H9 (cell line): Measurements from ENCODE around the gene APBA3. TPM values are rescaled to one million over a fixed set of nuclear protein-coding genes. Genes with fewer than 3 reads are reported as not detected.
A peak's percentile ranks its signal among the peaks of the same experiment; 100 is the strongest.

Experiments
- DNase-seq: peaks from one replicate; pipeline ENCODE4 v3.0.0-alpha.2; 2017
- H2AFZ ChIP-seq: one replicate; pipeline ENCODE4 v1.6.1; 2013; ENCODE audit warnings: mild to moderate bottlenecking, low read length, control low read depth, moderate library complexity
- H2AK5ac ChIP-seq: 2 replicates; pipeline ENCODE4 v1.6.1; 2013; ENCODE audit warnings: low read length, control low read depth, mixed read lengths; ENCODE audit not compliant: insufficient read length
- H2BK120ac ChIP-seq: one replicate; pipeline ENCODE4 v1.6.1; 2013; ENCODE audit warnings: low read depth, mild to moderate bottlenecking, low read length, control low read depth, inconsistent platforms; ENCODE audit not compliant: poor library complexity, severe bottlenecking
- H2BK12ac ChIP-seq: 2 replicates; pipeline ENCODE4 v1.6.1; 2013; ENCODE audit warnings: low read length, control low read depth, mixed read lengths, low read depth; ENCODE audit not compliant: insufficient read length
- H2BK15ac ChIP-seq: 2 replicates; pipeline ENCODE4 v1.6.1; 2013; ENCODE audit warnings: low read depth, low read length, control low read depth
- H2BK20ac ChIP-seq: one replicate; pipeline ENCODE4 v1.6.1; 2013; ENCODE audit warnings: low read depth, mild to moderate bottlenecking, low read length, control low read depth, inconsistent platforms; ENCODE audit not compliant: poor library complexity, severe bottlenecking
- H2BK5ac ChIP-seq: 2 replicates; pipeline ENCODE4 v1.6.1; 2013; ENCODE audit warnings: low read length, control low read depth, mixed read lengths; ENCODE audit not compliant: insufficient read length
- H3K14ac ChIP-seq: 2 replicates; pipeline ENCODE4 v1.6.1; 2013; ENCODE audit warnings: low read length, control low read depth; ENCODE audit not compliant: insufficient read depth
- H3K18ac ChIP-seq: 2 replicates; pipeline ENCODE4 v1.6.1; 2013; ENCODE audit warnings: low read depth, mild to moderate bottlenecking, mixed read lengths, low read length, control low read depth; ENCODE audit not compliant: insufficient read length
- H3K23ac ChIP-seq: 2 replicates; pipeline ENCODE4 v1.6.1; 2013; ENCODE audit warnings: low read length, control low read depth, mixed read lengths, low read depth; ENCODE audit not compliant: insufficient read length
- H3K23me2 ChIP-seq: 2 replicates; pipeline ENCODE4 v1.6.1; 2013; ENCODE audit warnings: low read depth, mild to moderate bottlenecking, mixed read lengths, low read length, control low read depth; ENCODE audit not compliant: insufficient read length, poor library complexity, severe bottlenecking
- H3K27ac ChIP-seq: 2 replicates; pipeline ENCODE4 v1.5.1; 2013; ENCODE audit warnings: low read length, control low read depth, mixed read lengths, low read depth; ENCODE audit not compliant: insufficient read length
- H3K27me3 ChIP-seq: 2 replicates; pipeline ENCODE4 v1.6.1; 2013; ENCODE audit warnings: low read length, control low read depth, inconsistent platforms; ENCODE audit not compliant: insufficient read depth
- H3K4ac ChIP-seq: 2 replicates; pipeline ENCODE4 v1.6.1; 2013; ENCODE audit warnings: low read depth, mild to moderate bottlenecking, control low read depth, inconsistent platforms, low read length, moderate library complexity
- H3K4me1 ChIP-seq: 2 replicates; pipeline ENCODE4 v1.6.1; 2013; ENCODE audit warnings: low read length, control low read depth, inconsistent platforms; ENCODE audit not compliant: insufficient read depth
- H3K4me2 ChIP-seq: 2 replicates; pipeline ENCODE4 v1.6.1; 2013; ENCODE audit warnings: low read length, control low read depth, mixed read lengths; ENCODE audit not compliant: insufficient read length, insufficient read depth
- H3K56ac ChIP-seq: 2 replicates; pipeline ENCODE4 v1.6.1; 2013; ENCODE audit warnings: low read depth, mild to moderate bottlenecking, mixed read lengths, low read length, control low read depth; ENCODE audit not compliant: insufficient read length
- H3K79me1 ChIP-seq: 2 replicates; pipeline ENCODE4 v1.6.1; 2013; ENCODE audit warnings: low read depth, mild to moderate bottlenecking, moderate library complexity, low read length, control low read depth, inconsistent platforms; ENCODE audit not compliant: insufficient read depth, poor library complexity, severe bottlenecking
- H3K79me2 ChIP-seq: 2 replicates; pipeline ENCODE4 v1.6.1; 2013; ENCODE audit warnings: low read length, control low read depth, inconsistent platforms; ENCODE audit not compliant: insufficient read depth
- H3K9ac ChIP-seq: 2 replicates; pipeline ENCODE4 v1.6.1; 2013; ENCODE audit warnings: low read length, control low read depth, mixed read lengths; ENCODE audit not compliant: insufficient read length; ENCODE audit errors: extremely low read depth
- H3K9me3 ChIP-seq: one replicate; pipeline ENCODE4 v1.6.1; 2013; ENCODE audit warnings: low read depth, low read length, inconsistent platforms; ENCODE audit not compliant: control insufficient read depth
- H3T11ph ChIP-seq: one replicate; pipeline ENCODE4 v1.6.1; 2013; ENCODE audit warnings: mild to moderate bottlenecking, low read length, control low read depth, inconsistent platforms
- H4K20me1 ChIP-seq: one replicate; pipeline ENCODE4 v1.6.1; 2013; ENCODE audit not compliant: control insufficient read depth, insufficient read length, insufficient read depth
- H4K5ac ChIP-seq: 2 replicates; pipeline ENCODE4 v1.6.1; 2013; ENCODE audit warnings: low read depth, mild to moderate bottlenecking, mixed read lengths, low read length, control low read depth; ENCODE audit not compliant: insufficient read length
- H4K8ac ChIP-seq: replicated peaks from 2 replicates; pipeline ENCODE4 v1.6.1; 2013; ENCODE audit warnings: low read length, control low read depth, mixed read lengths, low read depth; ENCODE audit not compliant: insufficient read length
- H4K91ac ChIP-seq: 2 replicates; pipeline ENCODE4 v1.6.1; 2013; ENCODE audit warnings: low read depth, mild to moderate bottlenecking, moderate library complexity, mixed read lengths, low read length, control low read depth; ENCODE audit not compliant: insufficient read length
- H3K27ac Mint-ChIP-seq, 3 experiments: 2 replicates in 2 of 3; 3 replicates in 1 of 3; pipeline ENCODE4 v1.8.0; 2020 to 2021; ENCODE audit warnings: mixed read lengths in 3 of 3, mild to moderate bottlenecking in 1 of 3, moderate library complexity in 1 of 3
- H3K27me3 Mint-ChIP-seq: 2 replicates; pipeline ENCODE4 v1.8.0; 2021; ENCODE audit warnings: low read depth, mild to moderate bottlenecking, moderate library complexity, mixed read lengths
- H3K36me3 Mint-ChIP-seq, 3 experiments: 2 replicates in 2 of 3; 3 replicates in 1 of 3; pipeline ENCODE4 v1.8.0; 2020 to 2021; ENCODE audit warnings: low read depth in 3 of 3, mixed read lengths in 3 of 3; ENCODE audit not compliant: insufficient read depth in 1 of 3
- H3K4me1 Mint-ChIP-seq, 2 experiments: 2 replicates each; pipeline ENCODE4 v1.8.0; 2020; ENCODE audit warnings: mixed read lengths in 2 of 2
- H3K4me3 Mint-ChIP-seq, 2 experiments: 2 replicates in 1 of 2; 3 replicates in 1 of 2; pipeline ENCODE4 v1.8.0; 2020 to 2021; ENCODE audit warnings: mild to moderate bottlenecking in 2 of 2, mixed read lengths in 2 of 2, moderate library complexity in 1 of 2
- H3K9me3 Mint-ChIP-seq, 2 experiments: 2 replicates in 1 of 2; 3 replicates in 1 of 2; pipeline ENCODE4 v1.8.0; 2020; ENCODE audit warnings: mild to moderate bottlenecking in 2 of 2, mixed read lengths in 2 of 2, moderate library complexity in 1 of 2
- CTCF ChIP-seq: fragments of 200-600 bp; sonication (generic); conservative IDR thresholded peaks from 3 replicates; pipeline ENCODE4 v1.8.0; 2021; ENCODE audit warnings: antibody characterized with exemption, mild to moderate bottlenecking
- WGBS: extraction: QIAGEN DNeasy Blood & Tissue Kit; methylation state at CpG from one replicate; pipeline ENCODE4 v1.1.7; 2013; ENCODE audit warnings: missing lambda C conversion rate, low lambda C conversion rate, mixed read lengths; ENCODE audit not compliant: insufficient read length; ENCODE audit errors: extremely low coverage; 5-methylcytosine and 5-hydroxymethylcytosine counted together
- total RNA-seq: library from RNA; stranded (reverse); gene quantifications from 2 replicates; pipeline ENCODE4 v1.2.1, GENCODE V29; 2021

APBA3 gene
- total RNA-seq, 1 experiment from 2014 or later, result 21.8 TPM

- Histone ChIP-seq H4K20me1 (no peaks in the 10 kb centered on the region), H2BK20ac (no peak overlapping the region), H2BK120ac (no peak overlapping the region), H3K79me1 (no peaks in the 10 kb centered on the region), H2BK15ac (no peak overlapping the region), H3K56ac (no peak overlapping the region), H2AFZ (no peak overlapping the region), H3K4me1 (no peaks in the 10 kb centered on the region; the same call in 1 of the 2 replicates), H2AK5ac (no peak overlapping the region), H3K4me2 (no peak overlapping the region), H3T11ph (no peak overlapping the region), H3K9ac (no peak overlapping the region), H3K27me3 (no peaks in the 10 kb centered on the region), H3K23ac (no peak overlapping the region), H3K27ac (no peak overlapping the region), H3K9me3 (no peaks in the 10 kb centered on the region), H3K14ac (no peak overlapping the region), H4K8ac (no peak overlapping the region), H4K91ac (no peak overlapping the region), H2BK12ac (no peak overlapping the region), H2BK5ac (no peak overlapping the region), H3K79me2 (no peaks in the 10 kb centered on the region), H3K4ac (no peak overlapping the region), H3K18ac (no peak overlapping the region), H3K23me2 (peaks cover 10% of the 10 kb centered on the region), H4K5ac (no peak overlapping the region)
- TF ChIP-seq CTCF, result no peak
- H3K9me3 Mint-ChIP-seq, result no peaks in the 10 kb centered on the region
- no peaks in the 10 kb centered on the region; the same call in none of the 2 replicates for H3K27me3 Mint-ChIP-seq
- peaks cover 24 to 52% of the 10 kb centered on the region in 2 experiments for H3K4me1 Mint-ChIP-seq
- no CpG with 5 or more reads among the region's 3 CpGs for WGBS
- DNase-seq, result no peak
- peak overlapping the region in 1 of 3 experiments; percentile 47; a peak in 1 of 7 replicates for H3K27ac Mint-ChIP-seq
- H3K36me3 Mint-ChIP-seq, result no peaks in the 10 kb centered on the region
- no peak overlapping the region; a peak in 1 of 5 replicates for H3K4me3 Mint-ChIP-seq
Observed at GRCh38 chr19:3725121-3725520, 36.4 kb downstream of the APBA3 start.
